GM15510 (cell line): ENCODE measurements around the gene NMT1.
A peak's percentile ranks its signal among the peaks of the same experiment; 100 is the strongest.

ENCODE experiments used
- POLR2A ChIP-seq: IDR thresholded peaks from 3 replicates; pipeline ENCODE4 v1.6.1; 2011; ENCODE audit warnings: borderline replicate concordance; ENCODE audit not compliant: insufficient read length; ENCODE audit errors: extremely low read depth

Gene NMT1

GRCh38 chr17:45129940-45130680, 69.0 kb downstream of the NMT1 start:
- no peak for TF ChIP-seq POLR2A

GRCh38 chr17:45130681-45131615, 69.8 kb downstream of the NMT1 start:
- TF ChIP-seq POLR2A, result no peak

GRCh38 chr17:45131616-45132319, 70.7 kb downstream of the NMT1 start:
- no peak for TF ChIP-seq POLR2A

- no peak for TF ChIP-seq POLR2A
These were observed 71.1 kb downstream of the NMT1 start, which contains the start of gene PLCD3 for GRCh38 chr17:45132320-45132571. Gene PLCD3 (minus strand): TSS chr17:45132515. CDS start chr17:45132410, 105 bp downstream.

- TF ChIP-seq POLR2A, result peak; percentile 35
These were observed 71.7 kb downstream of the NMT1 start for GRCh38 chr17:45132572-45133463.

GRCh38 chr17:45135192-45135977, 74.3 kb downstream of the NMT1 start, which contains the start of gene ACBD4:
Gene ACBD4 (plus strand): TSS chr17:45135687. CDS start chr17:45136145, 458 bp downstream.
- peak; percentile 81 for TF ChIP-seq POLR2A

GRCh38 chr17:45135978-45136791, 75.1 kb downstream of the NMT1 start:
- TF ChIP-seq POLR2A, result no peak

- no peak for TF ChIP-seq POLR2A
These were observed 75.9 kb downstream of the NMT1 start for GRCh38 chr17:45136846-45137560.

GRCh38 chr17:45137561-45138305, 76.6 kb downstream of the NMT1 start:
- TF ChIP-seq POLR2A, result no peak

GRCh38 chr17:45138911-45139532, 77.9 kb downstream of the NMT1 start:
- TF ChIP-seq POLR2A, result no peak

GRCh38 chr17:45139533-45139920, 78.4 kb downstream of the NMT1 start:
- TF ChIP-seq POLR2A, result no peak
